Measurements from ENCODE around the gene INPP5K. TPM values are rescaled to one million over a fixed set of nuclear protein-coding genes. Genes with fewer than 3 reads are reported as not detected.
A peak's percentile ranks its signal among the peaks of the same experiment; 100 is the strongest.

Gene INPP5K
- total RNA-seq, 4 donors from 2014 or later: 59.6 to 76.0 (median 73.1) TPM

GRCh38 chr17:1492249-1493206, 23.9 kb downstream of the INPP5K start, which contains the start of gene MYO1C:
Gene MYO1C (minus strand): TSS chr17:1492686. CDS start chr17:1492487, 199 bp downstream.
- Histone ChIP-seq H3K27me3 (no peaks in the 10 kb centered on the region), H3K4me3 (peak within 1 kb of the TSS; percentile 48 to 82), H3K27ac (peak within 1 kb of the TSS; percentile 85 to 100 (median 98)), H3K36me3 (peaks cover 0 to 24% of the 10 kb centered on the region in 2 donors), H3K9me3 (no peaks in the 10 kb centered on the region), H3K4me1 (peaks cover 0 to 90% (median 71%) of the 10 kb centered on the region in 3 donors)
- no peak for ATAC-seq
- TF ChIP-seq POLR2A (IDR thresholded peaks at IDR 0.05) (no peak), POLR2AphosphoS5 (IDR thresholded peaks at IDR 0.05) (no peak), EP300 (IDR thresholded peaks at IDR 0.05) (no peak)
- TF ChIP-seq, protein P1, sequence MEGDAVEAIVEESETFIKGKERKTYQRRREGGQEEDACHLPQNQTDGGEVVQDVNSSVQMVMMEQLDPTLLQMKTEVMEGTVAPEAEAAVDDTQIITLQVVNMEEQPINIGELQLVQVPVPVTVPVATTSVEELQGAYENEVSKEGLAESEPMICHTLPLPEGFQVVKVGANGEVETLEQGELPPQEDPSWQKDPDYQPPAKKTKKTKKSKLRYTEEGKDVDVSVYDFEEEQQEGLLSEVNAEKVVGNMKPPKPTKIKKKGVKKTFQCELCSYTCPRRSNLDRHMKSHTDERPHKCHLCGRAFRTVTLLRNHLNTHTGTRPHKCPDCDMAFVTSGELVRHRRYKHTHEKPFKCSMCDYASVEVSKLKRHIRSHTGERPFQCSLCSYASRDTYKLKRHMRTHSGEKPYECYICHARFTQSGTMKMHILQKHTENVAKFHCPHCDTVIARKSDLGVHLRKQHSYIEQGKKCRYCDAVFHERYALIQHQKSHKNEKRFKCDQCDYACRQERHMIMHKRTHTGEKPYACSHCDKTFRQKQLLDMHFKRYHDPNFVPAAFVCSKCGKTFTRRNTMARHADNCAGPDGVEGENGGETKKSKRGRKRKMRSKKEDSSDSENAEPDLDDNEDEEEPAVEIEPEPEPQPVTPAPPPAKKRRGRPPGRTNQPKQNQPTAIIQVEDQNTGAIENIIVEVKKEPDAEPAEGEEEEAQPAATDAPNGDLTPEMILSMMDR (IDR thresholded peaks at IDR 0.05): no peak
- 35% methylated on average over 5 of the region's 35 CpGs; no CpG with 5 or more reads in 1 of the 2 donors for WGBS, 2 donors (ENCODE audit: low coverage in 1 of 2)

GRCh38 chr17:1491443-1492248, 24.8 kb downstream of the INPP5K start:
- Histone ChIP-seq H3K27ac (peak overlapping the region; percentile 87 to 100 (median 98)), H3K36me3 (peaks cover 0 to 15% of the 10 kb centered on the region in 2 donors), H3K4me1 (peaks cover 0 to 93% (median 75%) of the 10 kb centered on the region in 3 donors), H3K9me3 (no peaks in the 10 kb centered on the region), H3K4me3 (peak overlapping the region; percentile 75 to 82), H3K27me3 (no peaks in the 10 kb centered on the region)
- TF ChIP-seq POLR2A (IDR thresholded peaks at IDR 0.05) (peak in 1 of 2 donors; percentile 20), POLR2AphosphoS5 (IDR thresholded peaks at IDR 0.05) (no peak)
- TF ChIP-seq, protein P1 (IDR thresholded peaks at IDR 0.05): no peak
- 10% methylated on average over 4 of the region's 94 CpGs; no CpG with 5 or more reads in 1 of the 2 donors for WGBS, 2 donors (ENCODE audit: low coverage in 1 of 2)
- peak; percentile 75 for ATAC-seq

DNA sequence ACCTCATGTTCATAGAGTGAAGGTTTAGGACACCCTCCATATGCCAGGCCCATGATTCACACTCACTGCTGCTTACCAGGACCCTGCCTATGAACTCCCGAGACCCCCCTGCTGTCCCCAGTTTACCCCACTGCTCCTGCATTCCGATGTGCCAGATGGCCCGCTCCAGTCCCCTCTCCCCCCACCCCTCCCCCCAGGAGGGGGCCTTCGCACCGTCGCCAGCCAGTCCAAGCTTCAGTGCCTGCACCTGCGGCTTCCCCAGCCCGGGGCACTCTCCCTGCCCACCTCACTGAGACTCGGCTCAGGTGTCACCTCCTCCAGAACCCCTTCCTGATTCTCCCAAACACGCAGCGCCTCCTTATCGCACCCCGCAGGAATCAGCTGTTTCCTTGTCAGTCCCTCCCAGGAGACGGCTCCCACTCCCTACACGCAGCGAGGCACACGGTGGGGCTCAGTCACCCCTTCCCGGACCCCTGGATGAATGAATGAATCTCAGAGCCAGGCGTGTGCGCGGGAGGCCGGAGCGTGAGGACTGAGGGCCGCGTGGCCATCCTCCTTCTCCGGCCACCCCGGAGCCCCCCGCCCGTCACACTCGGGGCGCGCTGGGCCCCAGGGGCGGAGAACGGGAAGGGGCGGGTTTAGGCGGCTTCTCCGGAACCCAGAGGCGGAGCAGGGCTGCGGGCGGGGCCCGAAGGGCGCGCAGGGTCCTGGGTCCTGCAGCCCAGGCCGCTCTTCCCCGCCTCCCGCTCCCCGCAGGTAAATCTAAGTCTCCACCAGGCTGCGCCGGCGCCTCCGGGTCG, 25.6 kb downstream of the INPP5K start:
- Histone ChIP-seq H3K36me3 (peaks cover 0 to 7% of the 10 kb centered on the region in 2 donors), H3K27me3 (no peaks in the 10 kb centered on the region), H3K4me3 (peak overlapping the region; percentile 75 to 82), H3K9me3 (no peaks in the 10 kb centered on the region), H3K4me1 (peaks cover 0 to 93% (median 68%) of the 10 kb centered on the region in 3 donors), H3K27ac (peak overlapping the region; percentile 87 to 100 (median 98))
- TF ChIP-seq, protein P1 (IDR thresholded peaks at IDR 0.05): no peak
- peak; percentile 55 for TF ChIP-seq POLR2AphosphoS5 (IDR thresholded peaks at IDR 0.05)
- peak; percentile 56 to 67 for TF ChIP-seq POLR2A (IDR thresholded peaks at IDR 0.05)
- TF ChIP-seq EP300 (IDR thresholded peaks at IDR 0.05): no peak
- WGBS, 2 donors (ENCODE audit: low coverage in 1 of 2): 11% methylated on average over 1 of the region's 52 CpGs; no CpG with 5 or more reads in 1 of the 2 donors
- ATAC-seq: peak; percentile 44

- TF ChIP-seq POLR2A (IDR thresholded peaks at IDR 0.05) (no peak), POLR2AphosphoS5 (IDR thresholded peaks at IDR 0.05) (no peak)
- TF ChIP-seq, protein P1 (IDR thresholded peaks at IDR 0.05): no peak
- H3K36me3 ChIP-seq: peaks cover 0 to 5% of the 10 kb centered on the region in 2 donors
- no peaks in the 10 kb centered on the region for H3K9me3 ChIP-seq
- H3K27ac ChIP-seq: peak overlapping the region; percentile 96 to 100 (median 98)
- H3K4me1 ChIP-seq: peaks cover 0 to 89% (median 62%) of the 10 kb centered on the region in 3 donors
- H3K27me3 ChIP-seq: no peaks in the 10 kb centered on the region
- H3K4me3 ChIP-seq: peak overlapping the region; percentile 42 to 88
- WGBS, 2 donors (ENCODE audit: low coverage in 1 of 2): 17 to 36% methylated on average over 2 to 3 of the region's 7 CpGs
- ATAC-seq: no peak
Measured at GRCh38 chr17:1488826-1489270, 27.6 kb downstream of the INPP5K start.
